HEK293 (cell line): Measurements from ENCODE around the gene KRT12.

Source experiments
- CTCF ChIA-PET: fragments of 350-600 bp; formaldehyde crosslinking; extraction: SDS; loops from one replicate; lab custom pipeline; 2021; ENCODE audit warnings: antibody characterized with exemption; lab: Yijun Ruan, JAX
- POLR2A ChIA-PET: fragments of 300-600 bp; formaldehyde crosslinking; extraction: SDS; loops from one replicate; lab custom pipeline; 2020; ENCODE audit warnings: antibody characterized with exemption, inconsistent platforms; lab: Yijun Ruan, JAX
- H3K27ac ChIP-seq: fragments of 200-500 bp; sonication (Bioruptor generic); 2 replicates; pipeline ENCODE4 v1.5.1; 2014; ENCODE audit warnings: low read depth, low read length, control low read depth, inconsistent platforms; ENCODE audit errors: extremely low read depth
- H3K36me3 ChIP-seq, 2 experiments: fragments of 200-500 bp in 1 of 2; sonication (Bioruptor generic) in 1 of 2; 1 replicate in 1 of 2; 2 replicates in 1 of 2; pipeline ENCODE4 v1.5.1; 2014 to 2017; ENCODE audit warnings: inconsistent platforms in 2 of 2, low read length in 2 of 2; ENCODE audit not compliant: control insufficient read depth in 2 of 2, insufficient read depth in 1 of 2
- H3K4me1 ChIP-seq: fragments of 200-500 bp; sonication (Bioruptor generic); 2 replicates; pipeline ENCODE4 v1.5.1; 2014; ENCODE audit warnings: mild to moderate bottlenecking, low read length, inconsistent platforms; ENCODE audit not compliant: control insufficient read depth, insufficient read depth
- H3K4me3 ChIP-seq: 2 replicates; pipeline ENCODE4 v1.5.1; 2011; ENCODE audit warnings: low read depth, mild to moderate bottlenecking, control low read depth, low read length, moderate library complexity
- H3K9me3 ChIP-seq: fragments of 200-500 bp; sonication (Bioruptor generic); 2 replicates; pipeline ENCODE4 v1.5.1; 2014; ENCODE audit warnings: low read depth, low read length, inconsistent platforms; ENCODE audit not compliant: control insufficient read depth, insufficient read depth
- KLF10 ChIP-seq: fragments of 450-650 bp; IDR thresholded peaks from 2 replicates; pipeline ENCODE4 v1.5.1; 2018; ENCODE audit warnings: missing biosample characterization, mild to moderate bottlenecking, missing genetic modification characterization
- RBAK ChIP-seq: fragments of 450-650 bp; formaldehyde crosslinking; IDR thresholded peaks from 2 replicates; pipeline ENCODE4 v1.5.1; 2016; ENCODE audit warnings: missing biosample characterization, missing genetic modification characterization
- REPIN1 ChIP-seq: fragments of 450-650 bp; formaldehyde crosslinking; IDR thresholded peaks from 2 replicates; pipeline ENCODE4 v1.5.1; 2017; ENCODE audit warnings: missing biosample characterization, missing genetic modification characterization, low read depth
- SCRT1 ChIP-seq: fragments of 450-650 bp; formaldehyde crosslinking; IDR thresholded peaks from 2 replicates; pipeline ENCODE4 v1.5.1; 2016; ENCODE audit warnings: missing biosample characterization, missing genetic modification characterization, borderline replicate concordance
- TRIM28 ChIP-seq: IDR thresholded peaks from 2 replicates; pipeline ENCODE4 v1.6.1; 2011; ENCODE audit warnings: low read length, control low read depth, borderline replicate concordance
- ZBTB48 ChIP-seq: fragments of 450-650 bp; formaldehyde crosslinking; IDR thresholded peaks from 2 replicates; pipeline ENCODE4 v1.5.1; 2016; ENCODE audit warnings: missing biosample characterization, missing genetic modification characterization
- ZBTB7A ChIP-seq: fragments of 450-650 bp; formaldehyde crosslinking; IDR thresholded peaks from 2 replicates; pipeline ENCODE4 v1.5.1; 2016; ENCODE audit warnings: low read depth, missing biosample characterization, missing genetic modification characterization
- ZNF112 ChIP-seq: fragments of 450-650 bp; formaldehyde crosslinking; IDR thresholded peaks from 2 replicates; pipeline ENCODE4 v1.5.0; 2017; ENCODE audit warnings: missing biosample characterization, missing genetic modification characterization
- ZNF114 ChIP-seq: fragments of 450-650 bp; formaldehyde crosslinking; IDR thresholded peaks from 2 replicates; pipeline ENCODE4 v1.5.0; 2017; ENCODE audit warnings: missing biosample characterization, missing genetic modification characterization
- ZNF174 ChIP-seq: fragments of 450-650 bp; formaldehyde crosslinking; IDR thresholded peaks from 2 replicates; pipeline ENCODE4 v1.5.0; 2017; ENCODE audit warnings: missing biosample characterization, mild to moderate bottlenecking, missing genetic modification characterization
- ZNF214 ChIP-seq: fragments of 450-650 bp; formaldehyde crosslinking; IDR thresholded peaks from 2 replicates; pipeline ENCODE4 v1.5.1; 2017; ENCODE audit warnings: missing biosample characterization, mild to moderate bottlenecking, missing genetic modification characterization, borderline replicate concordance
- ZNF24 ChIP-seq: fragments of 450-650 bp; formaldehyde crosslinking; IDR thresholded peaks from 2 replicates; pipeline ENCODE4 v1.5.1; 2016; ENCODE audit warnings: missing biosample characterization, missing genetic modification characterization
- ZNF394 ChIP-seq: fragments of 450-650 bp; formaldehyde crosslinking; IDR thresholded peaks from 2 replicates; pipeline ENCODE4 v1.5.1; 2016; ENCODE audit warnings: missing biosample characterization, missing genetic modification characterization, mild to moderate bottlenecking, moderate library complexity, borderline replicate concordance
- ZNF510 ChIP-seq: fragments of 450-650 bp; formaldehyde crosslinking; IDR thresholded peaks from 2 replicates; pipeline ENCODE4 v1.5.1; 2018; ENCODE audit warnings: mild to moderate bottlenecking, missing genetic modification characterization, missing biosample characterization; ENCODE audit not compliant: insufficient replicate concordance
- ZNF529 ChIP-seq: fragments of 450-650 bp; formaldehyde crosslinking; IDR thresholded peaks from 2 replicates; pipeline ENCODE4 v1.5.1; 2017; ENCODE audit warnings: missing genetic modification characterization, missing biosample characterization; ENCODE audit not compliant: insufficient replicate concordance
- ZNF530 ChIP-seq: fragments of 450-650 bp; formaldehyde crosslinking; IDR thresholded peaks from 2 replicates; pipeline ENCODE4 v1.5.1; 2016; ENCODE audit warnings: low read depth, missing biosample characterization, missing genetic modification characterization
- ZNF558 ChIP-seq: fragments of 450-650 bp; formaldehyde crosslinking; IDR thresholded peaks from 2 replicates; pipeline ENCODE4 v1.5.1; 2016; ENCODE audit warnings: missing biosample characterization, missing genetic modification characterization
- ZNF571 ChIP-seq: fragments of 450-650 bp; formaldehyde crosslinking; IDR thresholded peaks from 2 replicates; pipeline ENCODE4 v1.5.0; 2017; ENCODE audit warnings: missing biosample characterization, missing genetic modification characterization
- ZNF600 ChIP-seq: fragments of 450-650 bp; formaldehyde crosslinking; IDR thresholded peaks from 2 replicates; pipeline ENCODE4 v1.5.1; 2016; ENCODE audit warnings: missing biosample characterization, missing genetic modification characterization
- ZNF621 ChIP-seq: fragments of 450-650 bp; formaldehyde crosslinking; IDR thresholded peaks from 2 replicates; pipeline ENCODE4 v1.5.1; 2017; ENCODE audit warnings: missing biosample characterization, missing genetic modification characterization
- ZNF670 ChIP-seq: fragments of 450-650 bp; formaldehyde crosslinking; IDR thresholded peaks from 2 replicates; pipeline ENCODE4 v1.5.1; 2016; ENCODE audit warnings: missing biosample characterization, missing genetic modification characterization, low read depth
- ZNF785 ChIP-seq: fragments of 450-650 bp; formaldehyde crosslinking; IDR thresholded peaks from 2 replicates; pipeline ENCODE4 v1.5.1; 2016; ENCODE audit warnings: missing biosample characterization, missing genetic modification characterization
- ZNF830 ChIP-seq: fragments of 450-650 bp; IDR thresholded peaks from 2 replicates; pipeline ENCODE4 v1.5.0; 2018; ENCODE audit warnings: missing biosample characterization, missing genetic modification characterization, low read depth, mild to moderate bottlenecking, moderate library complexity
- TF ChIP-seq, protein P1 (sequence below): sonication (generic); formaldehyde crosslinking; IDR thresholded peaks from 2 replicates; pipeline ENCODE4 v1.8.1; 2022; ENCODE audit warnings: mild to moderate bottlenecking, moderate library complexity, missing genetic modification reagents
- TF ChIP-seq, protein P2 (sequence below): fragments of 450-650 bp; formaldehyde crosslinking; IDR thresholded peaks from 2 replicates; pipeline ENCODE4 v1.5.1; 2016; ENCODE audit warnings: missing biosample characterization, missing genetic modification characterization
- TF ChIP-seq, protein P3 (sequence below): fragments of 450-650 bp; formaldehyde crosslinking; IDR thresholded peaks from 2 replicates; pipeline ENCODE4 v1.5.1; 2016; ENCODE audit warnings: missing biosample characterization, missing genetic modification characterization

The KRT12 gene

DNA sequence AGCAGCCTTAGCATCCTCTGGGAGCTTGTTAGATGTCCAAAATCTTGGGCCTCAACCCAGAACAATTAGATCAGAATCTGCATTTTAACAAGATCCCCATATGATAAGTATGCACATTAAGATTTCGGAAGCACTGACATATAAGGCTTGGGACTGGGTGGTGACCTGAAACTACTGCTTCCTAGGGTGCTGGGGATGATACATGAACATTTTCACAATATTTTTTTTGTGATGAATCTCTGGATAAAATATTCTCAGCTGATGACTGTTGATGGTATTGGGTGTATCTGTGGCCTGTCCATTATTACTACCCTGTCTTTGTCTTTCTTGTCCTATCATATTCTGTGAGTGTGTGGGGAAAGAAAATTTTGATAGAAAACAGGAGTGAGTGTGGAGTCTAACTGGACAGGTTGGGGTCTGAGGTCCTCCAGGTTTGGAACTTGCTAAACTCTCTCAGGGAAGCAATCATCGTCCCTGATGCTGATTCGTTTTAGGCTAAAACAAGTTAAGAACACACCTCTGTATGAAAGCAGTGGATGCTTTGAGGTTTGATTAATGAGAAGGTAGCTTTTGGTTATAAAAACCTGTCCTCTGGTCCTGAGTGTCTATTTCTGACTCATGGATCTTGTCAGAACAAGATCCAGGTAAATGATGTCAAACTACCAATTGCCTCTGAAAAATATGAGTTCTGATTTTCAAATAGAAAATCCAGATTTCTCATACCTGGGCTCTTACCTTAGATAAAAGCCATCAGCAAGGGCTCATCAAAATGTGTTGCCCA lies 47.2 kb upstream of the KRT12 start:
- Histone ChIP-seq H3K9me3 (no peaks in the 10 kb centered on the region), H3K36me3 (no peaks in the 10 kb centered on the region), H3K4me3 (no peak overlapping the region), H3K27ac (no peak overlapping the region), H3K4me1 (peaks cover 6% of the 10 kb centered on the region; the same call in 1 of the 2 replicates)
- ChIA-PET CTCF (interaction anchor here (0.9 to 2.6 kb wide), 8 partner anchors 10 to 734 kb away, joined by 3 to 15 read pairs (median 10); no protein-coding TSS in a partner anchor), POLR2A (no interaction called here)
- TF ChIP-seq ZNF830 (tag by site-specific recombination), result no peak
- no peak for TF ChIP-seq ZNF174 (tag by site-specific recombination)
- no peak for TF ChIP-seq ZNF621 (tag by site-specific recombination)
- no peak for TF ChIP-seq RBAK (tag by site-specific recombination)
- no peak for TF ChIP-seq ZNF214 (tag by site-specific recombination)
- TF ChIP-seq ZBTB7A (tag by site-specific recombination), result no peak
- TF ChIP-seq ZNF571 (tag by site-specific recombination), result no peak
- no peak for TF ChIP-seq ZNF114 (tag by site-specific recombination)
- TF ChIP-seq ZNF112 (tag by site-specific recombination), result no peak
- TF ChIP-seq, protein P1, sequence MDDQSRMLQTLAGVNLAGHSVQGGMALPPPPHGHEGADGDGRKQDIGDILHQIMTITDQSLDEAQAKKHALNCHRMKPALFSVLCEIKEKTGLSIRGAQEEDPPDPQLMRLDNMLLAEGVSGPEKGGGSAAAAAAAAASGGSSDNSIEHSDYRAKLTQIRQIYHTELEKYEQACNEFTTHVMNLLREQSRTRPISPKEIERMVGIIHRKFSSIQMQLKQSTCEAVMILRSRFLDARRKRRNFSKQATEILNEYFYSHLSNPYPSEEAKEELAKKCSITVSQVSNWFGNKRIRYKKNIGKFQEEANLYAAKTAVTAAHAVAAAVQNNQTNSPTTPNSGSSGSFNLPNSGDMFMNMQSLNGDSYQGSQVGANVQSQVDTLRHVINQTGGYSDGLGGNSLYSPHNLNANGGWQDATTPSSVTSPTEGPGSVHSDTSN, result no peak

DNA sequence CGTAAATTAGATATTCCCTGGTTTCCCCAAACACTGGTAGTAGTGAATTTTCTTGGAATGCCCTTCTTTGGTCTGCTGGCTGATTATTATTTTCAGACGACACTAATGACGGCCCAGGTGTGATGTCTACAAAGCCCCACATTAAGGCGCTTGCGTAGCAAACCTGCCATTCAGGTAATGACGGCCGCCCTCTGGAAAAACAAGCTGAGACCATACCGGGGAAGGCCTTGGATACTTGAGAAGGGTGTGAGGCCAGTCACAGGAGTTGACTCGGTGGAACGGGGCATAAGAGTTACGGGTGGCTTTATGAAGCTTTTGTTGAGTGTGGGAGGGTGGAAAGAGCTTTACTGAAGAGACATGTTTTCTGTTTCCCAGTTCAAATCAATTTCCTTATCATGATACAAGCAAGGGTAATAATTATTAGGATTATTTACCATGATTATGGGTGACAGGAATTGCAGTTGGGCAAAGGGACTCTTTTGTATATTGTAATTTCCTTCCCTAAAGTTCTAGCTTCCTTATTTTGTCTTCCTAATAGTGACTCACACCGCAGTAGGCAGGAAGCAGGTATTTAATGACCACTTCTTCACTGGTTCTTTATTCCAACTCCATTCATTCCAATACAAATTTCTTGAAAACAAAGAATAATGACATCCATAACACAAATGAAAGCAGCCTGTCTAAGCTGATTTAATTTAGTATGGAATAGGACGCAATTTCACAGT lies 45.6 kb upstream of the KRT12 start:
- ChIA-PET CTCF (interaction anchor here (0.6 to 3.9 kb wide), 8 partner anchors 109 to 933 kb away, joined by 3 to 42 read pairs (median 10); no protein-coding TSS in a partner anchor), POLR2A (no interaction called here)
- no peak for TF ChIP-seq ZBTB48 (tag by site-specific recombination)
- TF ChIP-seq ZNF394 (tag by site-specific recombination), result no peak
- no peak for TF ChIP-seq ZNF529 (tag by site-specific recombination)
- TF ChIP-seq ZNF530, result no peak
- no peak for TF ChIP-seq KLF10
- Histone ChIP-seq H3K4me3 (no peak overlapping the region), H3K4me1 (peaks cover 6% of the 10 kb centered on the region; the same call in 1 of the 2 replicates), H3K9me3 (no peaks in the 10 kb centered on the region), H3K36me3 (no peaks in the 10 kb centered on the region), H3K27ac (no peak overlapping the region)

DNA sequence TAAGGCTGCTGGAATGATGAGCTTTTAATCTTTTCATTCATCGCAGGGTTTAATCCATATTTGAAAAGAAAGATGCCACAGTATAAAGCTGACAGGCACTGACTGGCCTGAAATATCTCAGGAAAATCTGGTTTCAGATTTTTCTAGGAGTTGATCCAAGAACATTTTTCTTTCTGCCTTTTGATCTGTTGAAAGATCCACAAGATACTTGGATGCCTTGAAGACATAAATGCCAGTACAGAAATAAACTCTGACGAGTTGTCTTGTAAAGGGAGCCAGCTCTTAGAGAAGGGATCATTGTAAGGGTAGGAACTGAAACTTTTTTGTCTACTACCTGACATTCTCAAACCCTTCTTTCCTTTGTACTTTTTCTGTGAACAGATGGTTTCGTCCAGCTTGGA lies 43.4 kb upstream of the KRT12 start:
- H3K36me3 ChIP-seq, result no peaks in the 10 kb centered on the region
- H3K27ac ChIP-seq, result no peak overlapping the region
- no peak overlapping the region for H3K4me3 ChIP-seq
- CTCF ChIA-PET, result interaction anchor here (0.6 to 5.2 kb wide), 15 partner anchors 14 to 757 kb away, joined by 3 to 42 read pairs (median 7); no protein-coding TSS in a partner anchor
- no peaks in the 10 kb centered on the region for H3K9me3 ChIP-seq
- H3K4me1 ChIP-seq, result peaks cover 6% of the 10 kb centered on the region; the same call in 1 of the 2 replicates
- POLR2A ChIA-PET, result interaction anchor here (1.4 kb wide), 1 partner anchor 639 kb away, joined by 4 read pairs; no protein-coding TSS in a partner anchor
- TF ChIP-seq ZNF571 (tag by site-specific recombination) (no peak), REPIN1 (tag by site-specific recombination) (no peak), TRIM28 (no peak), ZNF670 (tag by site-specific recombination) (no peak), ZNF558 (tag by site-specific recombination) (no peak), ZNF600 (tag by site-specific recombination) (no peak), ZNF510 (tag by site-specific recombination) (no peak), ZNF621 (tag by site-specific recombination) (no peak), SCRT1 (tag by site-specific recombination) (no peak), ZNF24 (tag by site-specific recombination) (no peak), ZNF785 (tag by site-specific recombination) (no peak)
- TF ChIP-seq, protein P2, sequence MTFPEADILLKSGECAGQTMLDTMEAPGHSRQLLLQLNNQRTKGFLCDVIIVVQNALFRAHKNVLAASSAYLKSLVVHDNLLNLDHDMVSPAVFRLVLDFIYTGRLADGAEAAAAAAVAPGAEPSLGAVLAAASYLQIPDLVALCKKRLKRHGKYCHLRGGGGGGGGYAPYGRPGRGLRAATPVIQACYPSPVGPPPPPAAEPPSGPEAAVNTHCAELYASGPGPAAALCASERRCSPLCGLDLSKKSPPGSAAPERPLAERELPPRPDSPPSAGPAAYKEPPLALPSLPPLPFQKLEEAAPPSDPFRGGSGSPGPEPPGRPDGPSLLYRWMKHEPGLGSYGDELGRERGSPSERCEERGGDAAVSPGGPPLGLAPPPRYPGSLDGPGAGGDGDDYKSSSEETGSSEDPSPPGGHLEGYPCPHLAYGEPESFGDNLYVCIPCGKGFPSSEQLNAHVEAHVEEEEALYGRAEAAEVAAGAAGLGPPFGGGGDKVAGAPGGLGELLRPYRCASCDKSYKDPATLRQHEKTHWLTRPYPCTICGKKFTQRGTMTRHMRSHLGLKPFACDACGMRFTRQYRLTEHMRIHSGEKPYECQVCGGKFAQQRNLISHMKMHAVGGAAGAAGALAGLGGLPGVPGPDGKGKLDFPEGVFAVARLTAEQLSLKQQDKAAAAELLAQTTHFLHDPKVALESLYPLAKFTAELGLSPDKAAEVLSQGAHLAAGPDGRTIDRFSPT, result no peak
- TF ChIP-seq, protein P3, sequence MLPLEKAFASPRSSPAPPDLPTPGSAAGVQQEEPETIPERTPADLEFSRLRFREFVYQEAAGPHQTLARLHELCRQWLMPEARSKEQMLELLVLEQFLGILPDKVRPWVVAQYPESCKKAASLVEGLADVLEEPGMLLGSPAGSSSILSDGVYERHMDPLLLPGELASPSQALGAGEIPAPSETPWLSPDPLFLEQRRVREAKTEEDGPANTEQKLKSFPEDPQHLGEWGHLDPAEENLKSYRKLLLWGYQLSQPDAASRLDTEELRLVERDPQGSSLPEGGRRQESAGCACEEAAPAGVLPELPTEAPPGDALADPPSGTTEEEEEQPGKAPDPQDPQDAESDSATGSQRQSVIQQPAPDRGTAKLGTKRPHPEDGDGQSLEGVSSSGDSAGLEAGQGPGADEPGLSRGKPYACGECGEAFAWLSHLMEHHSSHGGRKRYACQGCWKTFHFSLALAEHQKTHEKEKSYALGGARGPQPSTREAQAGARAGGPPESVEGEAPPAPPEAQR, result no peak
